ENCODE measurements around the gene RMND5A.

GRCh38 chr2:86808315-86809161 is 88.4 kb downstream of the RMND5A start:
- TF ChIP-seq, protein P1, sequence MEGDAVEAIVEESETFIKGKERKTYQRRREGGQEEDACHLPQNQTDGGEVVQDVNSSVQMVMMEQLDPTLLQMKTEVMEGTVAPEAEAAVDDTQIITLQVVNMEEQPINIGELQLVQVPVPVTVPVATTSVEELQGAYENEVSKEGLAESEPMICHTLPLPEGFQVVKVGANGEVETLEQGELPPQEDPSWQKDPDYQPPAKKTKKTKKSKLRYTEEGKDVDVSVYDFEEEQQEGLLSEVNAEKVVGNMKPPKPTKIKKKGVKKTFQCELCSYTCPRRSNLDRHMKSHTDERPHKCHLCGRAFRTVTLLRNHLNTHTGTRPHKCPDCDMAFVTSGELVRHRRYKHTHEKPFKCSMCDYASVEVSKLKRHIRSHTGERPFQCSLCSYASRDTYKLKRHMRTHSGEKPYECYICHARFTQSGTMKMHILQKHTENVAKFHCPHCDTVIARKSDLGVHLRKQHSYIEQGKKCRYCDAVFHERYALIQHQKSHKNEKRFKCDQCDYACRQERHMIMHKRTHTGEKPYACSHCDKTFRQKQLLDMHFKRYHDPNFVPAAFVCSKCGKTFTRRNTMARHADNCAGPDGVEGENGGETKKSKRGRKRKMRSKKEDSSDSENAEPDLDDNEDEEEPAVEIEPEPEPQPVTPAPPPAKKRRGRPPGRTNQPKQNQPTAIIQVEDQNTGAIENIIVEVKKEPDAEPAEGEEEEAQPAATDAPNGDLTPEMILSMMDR (IDR thresholded peaks at IDR 0.05; ENCODE audit: poor library complexity, severe bottlenecking) = peak; percentile 86
- TF ChIP-seq EZH2 (IDR thresholded peaks at IDR 0.05; ENCODE audit: borderline replicate concordance, insufficient read depth, low read length, poor library complexity, severe bottlenecking) (no peak), RAD21 (conservative IDR thresholded peaks at IDR 0.05) (peak; percentile 83)

Data from neural cell (in vitro differentiated cells).